ENCODE results near the gene TRIM62.

Gene TRIM62

GRCh38 chr1:33155877-33156538 is 25.8 kb downstream of the TRIM62 start:
- Histone ChIP-seq H3K4me1 (ENCODE audit: low read length) (no peaks in the 10 kb centered on the region), H3K27me3 (replicated peaks; ENCODE audit: insufficient read depth, low read length) (no peaks in the 10 kb centered on the region), H3K9me3 (replicated peaks; ENCODE audit: insufficient read depth, low read length) (no peaks in the 10 kb centered on the region), H4K20me1 (ENCODE audit: insufficient read depth, low read length) (no peaks in the 10 kb centered on the region), H3K4me3 (ENCODE audit: low read length) (no peak overlapping the region), H3K9ac (ENCODE audit: low read length) (no peak overlapping the region), H3K27ac (ENCODE audit: low read length) (no peak overlapping the region), H3K79me2 (ENCODE audit: low read length) (no peaks in the 10 kb centered on the region), H3K36me3 (replicated peaks; ENCODE audit: insufficient read depth, low read length) (no peaks in the 10 kb centered on the region), H3K9me2 (replicated peaks; ENCODE audit: insufficient read depth, low read length) (no peaks in the 10 kb centered on the region), H2AFZ (ENCODE audit: low read length) (no peak overlapping the region), H3F3A (ENCODE audit: insufficient read depth, low read length) (no peaks in the 10 kb centered on the region), H3K4me2 (ENCODE audit: low read depth, low read length) (no peak overlapping the region)
- no peak for DNase-seq
- TF ChIP-seq EZH2phosphoT487 (IDR thresholded peaks at IDR 0.05; ENCODE audit: low read length), result no peak
- TF ChIP-seq CTCF (IDR thresholded peaks at IDR 0.05; ENCODE audit: low read length), result no peak
- TF ChIP-seq EZH2 (optimal IDR thresholded peaks at IDR 0.05; ENCODE audit: low read depth, low read length), result no peak

GRCh38 chr1:33153650-33154049 is 28.2 kb downstream of the TRIM62 start:
- H3K4me2 ChIP-seq (ENCODE audit: low read depth, low read length), result no peak overlapping the region
- no peak overlapping the region for H3K27ac ChIP-seq (ENCODE audit: low read length)
- no peaks in the 10 kb centered on the region for H3K9me2 ChIP-seq (replicated peaks; ENCODE audit: insufficient read depth, low read length)
- H2AFZ ChIP-seq (ENCODE audit: low read length), result no peak overlapping the region
- no peaks in the 10 kb centered on the region for H3K4me1 ChIP-seq (ENCODE audit: low read length)
- DNase-seq, result no peak
- H3F3A ChIP-seq (ENCODE audit: insufficient read depth, low read length), result no peaks in the 10 kb centered on the region
- H3K36me3 ChIP-seq (replicated peaks; ENCODE audit: insufficient read depth, low read length), result no peaks in the 10 kb centered on the region
- no peaks in the 10 kb centered on the region for H3K9me3 ChIP-seq (replicated peaks; ENCODE audit: insufficient read depth, low read length)
- no peak overlapping the region for H3K4me3 ChIP-seq (ENCODE audit: low read length)
- no peaks in the 10 kb centered on the region for H4K20me1 ChIP-seq (ENCODE audit: insufficient read depth, low read length)
- H3K9ac ChIP-seq (ENCODE audit: low read length), result no peak overlapping the region
- no peaks in the 10 kb centered on the region for H3K79me2 ChIP-seq (ENCODE audit: low read length)
- TF ChIP-seq EZH2 (optimal IDR thresholded peaks at IDR 0.05; ENCODE audit: low read depth, low read length), result no peak
- no peak for TF ChIP-seq EZH2phosphoT487 (IDR thresholded peaks at IDR 0.05; ENCODE audit: low read length)
- no peak for TF ChIP-seq CTCF (IDR thresholded peaks at IDR 0.05; ENCODE audit: low read length)
- no peaks in the 10 kb centered on the region for H3K27me3 ChIP-seq (replicated peaks; ENCODE audit: insufficient read depth, low read length)

- Histone ChIP-seq H4K20me1 (ENCODE audit: insufficient read depth, low read length) (no peaks in the 10 kb centered on the region), H3K4me2 (ENCODE audit: low read depth, low read length) (no peak overlapping the region), H3K36me3 (replicated peaks; ENCODE audit: insufficient read depth, low read length) (no peaks in the 10 kb centered on the region), H3K27me3 (replicated peaks; ENCODE audit: insufficient read depth, low read length) (no peaks in the 10 kb centered on the region), H2AFZ (ENCODE audit: low read length) (no peak overlapping the region), H3K4me1 (ENCODE audit: low read length) (no peaks in the 10 kb centered on the region), H3K9me3 (replicated peaks; ENCODE audit: insufficient read depth, low read length) (no peaks in the 10 kb centered on the region), H3K9ac (ENCODE audit: low read length) (no peak overlapping the region), H3K27ac (ENCODE audit: low read length) (no peak overlapping the region), H3F3A (ENCODE audit: insufficient read depth, low read length) (no peaks in the 10 kb centered on the region), H3K9me2 (replicated peaks; ENCODE audit: insufficient read depth, low read length) (no peaks in the 10 kb centered on the region), H3K4me3 (ENCODE audit: low read length) (no peak overlapping the region), H3K79me2 (ENCODE audit: low read length) (no peaks in the 10 kb centered on the region)
- TF ChIP-seq EZH2phosphoT487 (IDR thresholded peaks at IDR 0.05; ENCODE audit: low read length) (no peak), CTCF (IDR thresholded peaks at IDR 0.05; ENCODE audit: low read length) (no peak), EZH2 (optimal IDR thresholded peaks at IDR 0.05; ENCODE audit: low read depth, low read length) (no peak)
- DNase-seq, result no peak
These were observed 29.0 kb downstream of the TRIM62 start for GRCh38 chr1:33152685-33153432.
